AG10803 (cell line): ENCODE results near the gene MED27.
A peak's percentile ranks its signal among the peaks of the same experiment; 100 is the strongest.
"Not testable (repeated sequence)": the region's sequence is repeated elsewhere in the genome, so short reads cannot be mapped to it uniquely, and the experiment has no call there.

Source experiments
- DNase-seq: peaks from one replicate; pipeline ENCODE4 v3.0.0; 2010; ENCODE audit warnings: low read depth
- H3K4me3 ChIP-seq: 2 replicates; pipeline ENCODE4 v1.5.1; 2011; ENCODE audit warnings: mild to moderate bottlenecking, low read length, control low read depth
- TF ChIP-seq, protein P1 (sequence below): conservative IDR thresholded peaks from 2 replicates; pipeline ENCODE4 v1.5.1; 2011; ENCODE audit warnings: mild to moderate bottlenecking, low read length, control low read depth, inconsistent platforms

Gene MED27

DNA sequence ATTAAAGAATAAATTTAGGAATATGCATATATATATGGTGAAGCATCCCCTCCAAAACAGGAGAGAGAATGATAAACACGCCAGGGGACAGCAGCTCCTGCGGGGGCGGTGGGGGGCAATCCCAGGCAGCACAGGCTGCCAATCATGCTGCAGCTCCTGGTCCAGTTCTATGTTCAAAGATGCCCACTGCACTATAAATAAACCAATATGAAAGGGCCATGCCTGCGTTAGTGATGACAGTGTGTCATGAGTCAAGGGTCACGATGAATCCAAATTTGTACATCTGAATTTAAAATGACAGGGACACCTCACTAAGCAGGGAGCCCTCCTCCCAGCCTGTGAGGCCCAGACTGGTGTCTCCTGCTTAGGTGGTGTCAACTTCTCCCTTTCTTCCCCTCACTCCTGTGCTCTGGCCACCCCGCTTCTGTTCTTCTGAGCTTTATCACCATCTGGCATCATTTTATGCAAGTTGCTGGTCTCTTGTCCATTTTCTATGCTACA lies 153.9 kb downstream of the MED27 start:
- H3K4me3 ChIP-seq: no peak overlapping the region
- TF ChIP-seq, protein P1, sequence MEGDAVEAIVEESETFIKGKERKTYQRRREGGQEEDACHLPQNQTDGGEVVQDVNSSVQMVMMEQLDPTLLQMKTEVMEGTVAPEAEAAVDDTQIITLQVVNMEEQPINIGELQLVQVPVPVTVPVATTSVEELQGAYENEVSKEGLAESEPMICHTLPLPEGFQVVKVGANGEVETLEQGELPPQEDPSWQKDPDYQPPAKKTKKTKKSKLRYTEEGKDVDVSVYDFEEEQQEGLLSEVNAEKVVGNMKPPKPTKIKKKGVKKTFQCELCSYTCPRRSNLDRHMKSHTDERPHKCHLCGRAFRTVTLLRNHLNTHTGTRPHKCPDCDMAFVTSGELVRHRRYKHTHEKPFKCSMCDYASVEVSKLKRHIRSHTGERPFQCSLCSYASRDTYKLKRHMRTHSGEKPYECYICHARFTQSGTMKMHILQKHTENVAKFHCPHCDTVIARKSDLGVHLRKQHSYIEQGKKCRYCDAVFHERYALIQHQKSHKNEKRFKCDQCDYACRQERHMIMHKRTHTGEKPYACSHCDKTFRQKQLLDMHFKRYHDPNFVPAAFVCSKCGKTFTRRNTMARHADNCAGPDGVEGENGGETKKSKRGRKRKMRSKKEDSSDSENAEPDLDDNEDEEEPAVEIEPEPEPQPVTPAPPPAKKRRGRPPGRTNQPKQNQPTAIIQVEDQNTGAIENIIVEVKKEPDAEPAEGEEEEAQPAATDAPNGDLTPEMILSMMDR: no peak
- DNase-seq: no peak

DNA sequence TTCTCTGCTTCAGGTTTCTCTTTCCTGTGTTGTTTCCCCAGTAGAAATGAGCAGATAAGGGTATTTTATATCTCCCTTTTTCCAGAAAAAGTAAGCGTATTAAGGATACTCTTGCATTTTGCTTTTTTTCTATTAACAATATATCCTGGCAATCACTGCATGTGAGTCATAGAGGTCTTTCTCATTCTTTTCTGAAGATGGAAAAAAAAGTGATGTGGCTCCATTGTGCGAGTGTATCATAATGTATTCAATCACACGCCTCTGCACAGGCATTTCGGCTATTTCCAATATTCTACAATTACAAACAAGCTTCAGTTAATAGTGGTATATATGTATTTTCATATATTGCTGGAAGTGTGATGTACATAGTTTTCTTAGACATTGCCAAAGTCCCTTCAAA lies 155.9 kb downstream of the MED27 start:
- TF ChIP-seq, protein P1: no peak
- no peak for DNase-seq
- H3K4me3 ChIP-seq: no peak overlapping the region

DNA sequence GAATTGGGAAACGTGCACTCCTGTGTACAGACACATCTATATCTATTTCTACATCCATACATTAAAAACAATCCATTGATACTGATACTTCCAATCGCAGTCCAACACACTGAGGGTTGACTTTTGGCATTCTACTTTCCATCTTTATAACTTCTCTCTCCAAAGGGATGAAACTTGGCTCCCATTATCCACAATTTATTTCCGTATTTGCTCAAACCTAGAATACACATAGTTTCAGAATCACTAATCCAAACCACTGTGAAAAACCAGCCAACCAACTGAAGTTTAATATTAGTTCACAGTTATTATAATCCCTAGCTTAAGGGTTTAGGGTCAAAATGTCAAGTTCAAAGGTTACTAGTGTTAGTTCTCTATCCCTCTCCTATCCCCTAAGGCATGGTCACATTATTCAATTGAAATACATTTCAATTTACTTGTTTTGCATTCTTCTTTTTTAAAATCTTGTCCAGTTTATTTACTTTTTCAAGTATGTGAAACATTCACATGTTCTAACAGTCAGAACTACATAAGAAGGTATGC lies 156.5 kb downstream of the MED27 start:
- DNase-seq: no peak
- TF ChIP-seq, protein P1: no peak
- H3K4me3 ChIP-seq: no peak overlapping the region

DNA sequence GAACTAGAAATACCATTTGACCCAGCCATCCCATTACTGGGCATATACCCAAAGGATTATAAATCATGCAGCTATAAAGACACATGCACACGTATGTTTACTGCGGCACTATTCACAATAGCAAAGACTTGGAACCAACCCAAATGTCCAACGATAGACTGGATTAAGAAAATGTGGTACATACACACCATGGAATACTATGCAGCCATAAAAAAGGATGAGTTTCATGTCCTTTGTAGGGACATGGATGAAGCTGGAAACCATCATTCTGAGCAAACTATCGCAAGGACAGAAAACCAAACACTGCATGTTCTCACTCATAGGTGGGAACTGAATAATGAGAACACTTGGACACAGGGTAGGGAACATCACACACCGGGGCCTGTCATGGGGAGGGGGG lies 158.0 kb downstream of the MED27 start:
- DNase-seq, H3K4me3 ChIP-seq: not testable (repeated sequence)

DNA sequence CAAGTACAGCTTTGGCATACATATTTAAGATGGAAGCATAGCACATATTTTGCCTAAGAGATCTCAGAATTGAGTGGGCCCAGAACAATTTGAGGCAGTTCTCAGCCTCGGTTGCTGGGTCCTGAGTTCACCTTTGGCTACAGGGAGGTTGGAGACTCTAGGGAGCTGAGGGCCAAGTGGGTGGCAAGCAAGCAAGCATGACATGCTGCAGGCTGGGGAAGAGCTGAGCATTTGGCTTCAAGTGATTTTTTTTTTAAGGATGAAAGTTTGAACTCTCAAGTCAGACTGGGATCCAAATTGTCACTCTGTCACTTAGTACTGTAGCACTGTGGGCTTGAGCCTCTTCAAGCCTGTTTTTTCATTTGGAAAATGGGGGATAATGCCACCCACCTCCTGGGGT lies 160.5 kb downstream of the MED27 start:
- no peak for DNase-seq
- TF ChIP-seq, protein P1: no peak
- no peak overlapping the region for H3K4me3 ChIP-seq

DNA sequence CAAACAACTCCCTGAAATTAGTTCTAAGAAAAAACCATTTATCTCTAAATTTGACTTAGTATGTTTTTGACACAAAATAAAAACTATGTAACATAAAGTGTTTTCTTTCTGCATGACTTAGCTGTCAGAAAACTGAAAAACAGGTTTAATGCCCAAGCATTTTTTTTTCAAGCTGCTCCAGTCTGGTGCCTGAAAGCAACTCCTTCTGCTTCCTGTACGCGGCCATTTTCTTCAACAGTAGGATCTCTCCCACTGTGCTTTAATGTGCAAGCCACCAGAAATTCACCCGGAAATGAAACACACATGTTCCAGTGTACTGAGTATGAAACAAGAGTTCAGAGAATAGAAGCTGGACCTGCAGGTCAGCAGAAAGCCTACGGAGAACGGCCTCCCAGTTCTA lies 161.2 kb downstream of the MED27 start:
- no peak overlapping the region for H3K4me3 ChIP-seq
- no peak for DNase-seq
- TF ChIP-seq, protein P1: no peak

DNA sequence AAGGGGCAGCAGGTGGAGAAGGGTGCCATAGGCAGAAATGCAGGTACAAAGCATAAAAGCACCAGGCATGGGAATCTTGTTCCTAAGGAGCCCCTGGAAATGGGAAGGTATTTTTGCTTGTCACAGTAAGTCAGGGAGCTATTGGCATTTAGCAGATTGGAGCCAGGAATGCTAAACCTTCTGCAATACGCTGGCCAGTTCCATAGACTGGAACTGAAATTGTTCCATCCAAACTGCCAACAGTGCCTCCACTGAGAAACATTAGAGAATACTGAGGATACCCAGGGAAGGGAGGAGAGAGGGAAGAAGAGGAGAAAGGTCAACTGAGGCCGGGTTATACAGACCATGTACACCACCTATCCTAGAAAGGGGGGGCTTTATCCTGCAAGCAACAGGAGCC lies 162.7 kb downstream of the MED27 start:
- no peak overlapping the region for H3K4me3 ChIP-seq
- TF ChIP-seq, protein P1: no peak
- no peak for DNase-seq

DNA sequence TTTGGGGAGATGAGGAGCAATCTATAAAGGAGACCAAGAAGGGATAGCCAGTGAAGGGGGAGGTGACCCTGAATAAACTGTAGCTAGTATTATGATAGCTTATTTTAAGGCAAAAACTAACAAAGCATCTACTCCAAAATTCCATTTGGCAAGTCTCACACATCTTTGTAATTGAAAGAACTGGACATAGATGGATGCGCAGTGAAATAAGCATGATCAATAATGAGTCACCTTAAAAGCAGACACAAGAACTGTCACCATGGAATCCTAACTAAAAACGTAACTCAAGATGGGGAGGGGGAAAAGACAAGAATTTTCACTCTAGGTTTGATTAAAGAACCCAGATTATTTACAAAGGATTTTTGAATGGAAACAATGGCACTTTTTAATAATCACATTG lies 164.5 kb downstream of the MED27 start:
- TF ChIP-seq, protein P1: no peak
- H3K4me3 ChIP-seq: no peak overlapping the region
- DNase-seq: peak; percentile 18
